Measurements from ENCODE around the gene DSC3. TPM values are rescaled to one million over a fixed set of nuclear protein-coding genes. Genes with fewer than 3 reads are reported as not detected.
A peak's percentile ranks its signal among the peaks of the same experiment; 100 is the strongest.

Gene DSC3
- total and polyA plus RNA-seq, 9 of the 15 experiments (the other 6 are each of a cell fraction or from before 2014, with no cell fraction given) = 0.01 to 0.40 (median 0.07) TPM

DNA sequence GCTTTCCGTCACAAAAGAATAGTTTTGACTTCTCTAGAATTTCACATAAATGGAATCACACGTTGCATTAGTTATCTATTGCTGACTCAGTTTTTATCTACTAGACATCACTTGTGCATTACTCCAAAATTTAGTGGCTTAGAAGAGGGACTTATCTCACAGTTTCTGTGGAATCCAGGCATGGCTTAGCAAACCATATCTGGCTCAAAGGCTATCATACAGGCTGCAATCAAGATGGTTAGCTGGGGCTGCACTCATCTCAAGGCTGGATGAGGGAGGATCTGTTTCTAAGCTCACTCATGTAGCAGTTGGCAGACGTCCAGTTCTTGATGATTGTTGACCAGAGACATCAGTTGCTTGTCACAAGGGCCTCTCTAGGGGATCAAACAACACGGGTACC, 6.6 kb upstream of the DSC3 start (continued):
- TF ChIP-seq PRPF4 (IDR thresholded peaks at IDR 0.05; ENCODE audit: insufficient read depth, low read depth, low read length, poor library complexity, severe bottlenecking) (no peak), C11orf30 (IDR thresholded peaks at IDR 0.05; ENCODE audit: low read depth) (peak; percentile 81), CBFA2T3 (IDR thresholded peaks at IDR 0.05) (peak; percentile 44; the same call in 1 of the 2 replicates), RERE (CRISPR knock-in tag; IDR thresholded peaks at IDR 0.05; ENCODE audit: borderline replicate concordance) (no peak), E2F3 (CRISPR knock-in tag; IDR thresholded peaks at IDR 0.05) (no peak), POLR2G (IDR thresholded peaks at IDR 0.05; ENCODE audit: low read depth, low read length) (no peak), HOMEZ (CRISPR knock-in tag; IDR thresholded peaks at IDR 0.05) (no peak), SMARCB1 (IDR thresholded peaks at IDR 0.05; ENCODE audit: insufficient read length, low read depth) (no peak), HOXB6 (CRISPR knock-in tag; IDR thresholded peaks at IDR 0.05; ENCODE audit: borderline replicate concordance) (no peak), CBX1 (IDR thresholded peaks at IDR 0.05; ENCODE audit: low read depth) (no peak), MAFK (IDR thresholded peaks at IDR 0.05; ENCODE audit: low read length) (peak; percentile 60; the same call in 1 of the 2 replicates), FOXJ2 (tag; IDR thresholded peaks at IDR 0.05) (0 out of 2 replicates have a peak, but pooled peaks have one; percentile 35), EP300 (IDR thresholded peaks at IDR 0.05; ENCODE audit: low read length) (no peak), ZNF184 (CRISPR knock-in tag; IDR thresholded peaks at IDR 0.05) (no peak), FOSL1 (tag; conservative IDR thresholded peaks at IDR 0.05) (peak; percentile 85), TGIF2 (CRISPR knock-in tag; IDR thresholded peaks at IDR 0.05) (no peak), HIVEP1 (CRISPR knock-in tag; IDR thresholded peaks at IDR 0.05) (no peak)
- TF ChIP-seq, protein P1, sequence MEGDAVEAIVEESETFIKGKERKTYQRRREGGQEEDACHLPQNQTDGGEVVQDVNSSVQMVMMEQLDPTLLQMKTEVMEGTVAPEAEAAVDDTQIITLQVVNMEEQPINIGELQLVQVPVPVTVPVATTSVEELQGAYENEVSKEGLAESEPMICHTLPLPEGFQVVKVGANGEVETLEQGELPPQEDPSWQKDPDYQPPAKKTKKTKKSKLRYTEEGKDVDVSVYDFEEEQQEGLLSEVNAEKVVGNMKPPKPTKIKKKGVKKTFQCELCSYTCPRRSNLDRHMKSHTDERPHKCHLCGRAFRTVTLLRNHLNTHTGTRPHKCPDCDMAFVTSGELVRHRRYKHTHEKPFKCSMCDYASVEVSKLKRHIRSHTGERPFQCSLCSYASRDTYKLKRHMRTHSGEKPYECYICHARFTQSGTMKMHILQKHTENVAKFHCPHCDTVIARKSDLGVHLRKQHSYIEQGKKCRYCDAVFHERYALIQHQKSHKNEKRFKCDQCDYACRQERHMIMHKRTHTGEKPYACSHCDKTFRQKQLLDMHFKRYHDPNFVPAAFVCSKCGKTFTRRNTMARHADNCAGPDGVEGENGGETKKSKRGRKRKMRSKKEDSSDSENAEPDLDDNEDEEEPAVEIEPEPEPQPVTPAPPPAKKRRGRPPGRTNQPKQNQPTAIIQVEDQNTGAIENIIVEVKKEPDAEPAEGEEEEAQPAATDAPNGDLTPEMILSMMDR (IDR thresholded peaks at IDR 0.05 in 2 of 3, conservative IDR thresholded peaks at IDR 0.05 in 1 of 3; ENCODE audit: insufficient read depth in 2 of 3, low read depth in 1 of 3, low read length in 3 of 3) = no peak
- TF ChIP-seq, protein P2, sequence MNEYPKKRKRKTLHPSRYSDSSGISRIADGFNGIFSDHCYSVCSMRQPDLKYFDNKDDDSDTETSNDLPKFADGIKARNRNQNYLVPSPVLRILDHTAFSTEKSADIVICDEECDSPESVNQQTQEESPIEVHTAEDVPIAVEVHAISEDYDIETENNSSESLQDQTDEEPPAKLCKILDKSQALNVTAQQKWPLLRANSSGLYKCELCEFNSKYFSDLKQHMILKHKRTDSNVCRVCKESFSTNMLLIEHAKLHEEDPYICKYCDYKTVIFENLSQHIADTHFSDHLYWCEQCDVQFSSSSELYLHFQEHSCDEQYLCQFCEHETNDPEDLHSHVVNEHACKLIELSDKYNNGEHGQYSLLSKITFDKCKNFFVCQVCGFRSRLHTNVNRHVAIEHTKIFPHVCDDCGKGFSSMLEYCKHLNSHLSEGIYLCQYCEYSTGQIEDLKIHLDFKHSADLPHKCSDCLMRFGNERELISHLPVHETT (CRISPR knock-in tag; conservative IDR thresholded peaks at IDR 0.05 in 1 of 2, IDR thresholded peaks at IDR 0.05 in 1 of 2) = no peak
